ENCODE data around the gene C1QTNF12.

DNA sequence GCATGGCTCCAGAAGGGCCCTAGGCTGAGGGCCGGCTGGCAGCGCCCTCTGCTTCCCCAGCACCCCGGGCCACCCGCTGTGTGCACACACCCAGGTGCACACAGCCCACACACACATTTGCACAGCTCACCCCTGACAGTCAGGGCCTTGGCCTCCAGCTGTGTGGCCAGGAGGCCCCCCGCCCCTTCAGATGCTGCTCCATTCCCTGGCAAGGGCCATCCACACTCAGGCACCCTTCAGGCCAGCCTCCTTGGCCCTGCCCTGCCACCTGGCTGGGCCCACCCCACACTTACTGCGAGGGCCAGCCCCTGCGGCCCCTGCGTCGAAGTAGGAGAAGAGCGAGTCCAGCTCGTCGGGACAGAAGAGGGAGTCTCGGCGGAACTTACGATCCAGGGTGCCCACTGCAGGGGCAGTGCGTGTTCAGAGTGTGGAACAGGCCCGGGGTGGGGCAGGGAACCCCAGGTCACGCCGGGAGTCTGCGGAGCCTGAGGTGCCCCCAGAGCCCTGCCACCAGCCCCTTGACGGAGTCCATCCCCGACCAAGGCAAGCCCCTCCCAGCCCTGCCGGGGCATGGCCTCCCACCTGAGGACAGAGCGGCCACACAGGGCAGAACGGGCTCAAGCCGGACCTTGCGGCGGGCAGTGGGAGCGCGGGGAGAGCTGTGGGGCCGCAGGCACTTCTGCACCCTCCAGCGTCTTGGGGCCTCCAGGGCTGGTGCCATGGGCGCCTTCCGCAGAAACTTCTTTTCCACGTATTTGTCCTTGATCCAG lies 48.8 kb upstream of the C1QTNF12 start:
- TF ChIP-seq, protein P1, sequence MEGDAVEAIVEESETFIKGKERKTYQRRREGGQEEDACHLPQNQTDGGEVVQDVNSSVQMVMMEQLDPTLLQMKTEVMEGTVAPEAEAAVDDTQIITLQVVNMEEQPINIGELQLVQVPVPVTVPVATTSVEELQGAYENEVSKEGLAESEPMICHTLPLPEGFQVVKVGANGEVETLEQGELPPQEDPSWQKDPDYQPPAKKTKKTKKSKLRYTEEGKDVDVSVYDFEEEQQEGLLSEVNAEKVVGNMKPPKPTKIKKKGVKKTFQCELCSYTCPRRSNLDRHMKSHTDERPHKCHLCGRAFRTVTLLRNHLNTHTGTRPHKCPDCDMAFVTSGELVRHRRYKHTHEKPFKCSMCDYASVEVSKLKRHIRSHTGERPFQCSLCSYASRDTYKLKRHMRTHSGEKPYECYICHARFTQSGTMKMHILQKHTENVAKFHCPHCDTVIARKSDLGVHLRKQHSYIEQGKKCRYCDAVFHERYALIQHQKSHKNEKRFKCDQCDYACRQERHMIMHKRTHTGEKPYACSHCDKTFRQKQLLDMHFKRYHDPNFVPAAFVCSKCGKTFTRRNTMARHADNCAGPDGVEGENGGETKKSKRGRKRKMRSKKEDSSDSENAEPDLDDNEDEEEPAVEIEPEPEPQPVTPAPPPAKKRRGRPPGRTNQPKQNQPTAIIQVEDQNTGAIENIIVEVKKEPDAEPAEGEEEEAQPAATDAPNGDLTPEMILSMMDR (IDR thresholded peaks at IDR 0.05), result no peak
- no peak for TF ChIP-seq POLR2AphosphoS5 (IDR thresholded peaks at IDR 0.05)

Data from sigmoid colon (tissue), 4 donors.